ENCODE measurements around the gene TAGAP.

DNA sequence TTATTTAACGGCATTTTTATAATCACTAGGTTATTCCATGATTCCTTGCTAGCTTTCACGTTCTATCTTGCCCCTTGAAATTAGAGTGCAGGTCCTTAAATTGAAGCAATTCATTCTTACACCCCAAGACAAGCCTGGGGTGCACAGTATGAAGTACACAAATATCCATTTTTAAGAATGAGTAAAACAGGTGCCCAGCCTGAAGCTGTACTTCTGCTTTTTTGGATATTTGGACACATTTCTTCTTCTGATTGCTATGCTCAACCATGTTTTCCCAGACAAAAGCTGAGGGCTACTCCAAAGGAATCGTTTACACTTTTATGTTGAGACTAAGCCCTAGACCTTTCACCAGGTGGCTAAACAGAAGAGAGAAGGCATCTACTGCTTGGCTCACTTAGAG is 7.9 kb upstream of the TAGAP start:
- no peak for TF ChIP-seq CTCF (IDR thresholded peaks at IDR 0.05)
- TF ChIP-seq POLR2A (IDR thresholded peaks at IDR 0.05): no peak

Data from adrenal gland (tissue), 5 donors.